H1 (cell line): ENCODE data around the gene TERB2. TPM values are rescaled to one million over a fixed set of nuclear protein-coding genes. Genes with fewer than 3 reads are reported as not detected.
"Not testable (repeated sequence)": the region's sequence is repeated elsewhere in the genome, so short reads cannot be mapped to it uniquely, and the experiment has no call there.

Experiments used
- CTCF ChIA-PET: fragments of 300-600 bp; sonication (Branson Sonifier 250); formaldehyde crosslinking; loops from one replicate; lab custom pipeline; 2021; ENCODE audit not compliant: partially characterized antibody; lab: Charles Lee
- POLR2A ChIA-PET: fragments of 300-600 bp; sonication (Branson Sonifier 250); formaldehyde crosslinking; loops from one replicate; lab custom pipeline; 2021; ENCODE audit warnings: inconsistent platforms; ENCODE audit not compliant: partially characterized antibody; lab: Charles Lee
- DNase-seq, 2 experiments: peaks; one replicate each; pipeline versions ENCODE4 v3.0.0 to v3.0.0-alpha.2; 2010 to 2022; ENCODE audit warnings: low spot score in 2 of 2, low read depth in 1 of 2, mixed read lengths in 1 of 2
- FAIRE-seq: peaks from 2 replicates; lab custom pipeline; 2011; peaks lifted over from hg19 to GRCh38; lab: Jason Lieb, UNC
- H2AFZ ChIP-seq: 2 replicates; pipeline ENCODE4 v1.8.1; 2012; ENCODE audit warnings: low read length, inconsistent platforms
- H2AK5ac ChIP-seq: 2 replicates; pipeline ENCODE4 v1.6.1; 2013; ENCODE audit warnings: low read depth, low read length
- H2BK120ac ChIP-seq: replicated peaks from 2 replicates; pipeline ENCODE3; 2013; ENCODE audit warnings: low read depth, low read length, inconsistent platforms
- H2BK12ac ChIP-seq: 2 replicates; pipeline ENCODE4 v1.6.1; 2013; ENCODE audit warnings: low read depth, low read length
- H2BK15ac ChIP-seq: 2 replicates; pipeline ENCODE4 v1.6.1; 2013; ENCODE audit warnings: low read length
- H2BK20ac ChIP-seq: 2 replicates; pipeline ENCODE4 v1.6.1; 2013; ENCODE audit warnings: low read length
- H2BK5ac ChIP-seq: 2 replicates; pipeline ENCODE4 v1.6.1; 2013; ENCODE audit warnings: low read depth, low read length
- H3K14ac ChIP-seq: 2 replicates; pipeline ENCODE4 v1.6.1; 2013; ENCODE audit warnings: inconsistent platforms; ENCODE audit not compliant: insufficient read length
- H3K18ac ChIP-seq: 2 replicates; pipeline ENCODE4 v1.6.1; 2013; ENCODE audit warnings: low read length; ENCODE audit errors: extremely low read depth
- H3K23ac ChIP-seq: 2 replicates; pipeline ENCODE4 v1.6.1; 2013; ENCODE audit warnings: inconsistent platforms; ENCODE audit not compliant: insufficient read length
- H3K23me2 ChIP-seq: 2 replicates; pipeline ENCODE4 v1.6.1; 2013; ENCODE audit warnings: low read depth, low read length
- H3K27ac ChIP-seq: 2 replicates; pipeline ENCODE4 v1.6.1; 2011; ENCODE audit warnings: low read depth, low read length, inconsistent platforms
- H3K27me3 ChIP-seq, 4 experiments: replicated peaks in 1 of 4; 1 replicate in 1 of 4; 2 replicates in 3 of 4; pipeline versions ENCODE4 v1.6.1 to v1.8.1; 2011 to 2013; ENCODE audit warnings: low read length in 3 of 4, mild to moderate bottlenecking in 3 of 4, inconsistent platforms in 2 of 4, mixed read lengths in 2 of 4, moderate library complexity in 1 of 4; ENCODE audit not compliant: control insufficient read depth in 3 of 4, insufficient read depth in 3 of 4; ENCODE audit errors: extremely low read depth in 1 of 4
- H3K36me3 ChIP-seq, 4 experiments: 2 replicates each; pipeline versions ENCODE4 v1.6.1 to v1.8.1; 2011 to 2013; ENCODE audit warnings: mild to moderate bottlenecking in 4 of 4, low read length in 3 of 4, moderate library complexity in 2 of 4, control low read depth in 1 of 4, inconsistent platforms in 1 of 4; ENCODE audit not compliant: insufficient read depth in 4 of 4, control insufficient read depth in 2 of 4
- H3K4ac ChIP-seq: replicated peaks from 2 replicates; pipeline ENCODE3; 2013; ENCODE audit warnings: low read length, low read depth, mixed read lengths, inconsistent platforms; ENCODE audit not compliant: insufficient read length
- H3K4me1 ChIP-seq, 4 experiments: replicated peaks in 1 of 4; 1 replicate in 1 of 4; 2 replicates in 3 of 4; pipeline versions ENCODE4 v1.6.1 to v1.8.1; 2011 to 2013; ENCODE audit warnings: low read length in 3 of 4, inconsistent platforms in 2 of 4, mixed read lengths in 1 of 4; ENCODE audit not compliant: insufficient read depth in 4 of 4, control insufficient read depth in 3 of 4
- H3K4me2 ChIP-seq, 2 experiments: 2 replicates each; pipeline versions ENCODE4 v1.6.1 to v1.8.1; 2011 to 2013; ENCODE audit warnings: low read depth in 2 of 2, low read length in 2 of 2, control low read depth in 1 of 2, inconsistent platforms in 1 of 2, mild to moderate bottlenecking in 1 of 2; ENCODE audit not compliant: insufficient read depth in 1 of 2
- H3K4me3 ChIP-seq, 4 experiments: fragments of 200-600, 300-600 bp in 1 of 4; sonication (generic), shearing (Covaris generic), sonication (Bioruptor Twin) in 1 of 4; 2 replicates each; pipeline versions ENCODE4 v1.5.1 to v1.8.1; 2011 to 2016; ENCODE audit warnings: low read length in 4 of 4, low read depth in 3 of 4, control low read depth in 2 of 4, inconsistent platforms in 2 of 4, mild to moderate bottlenecking in 2 of 4, mixed read lengths in 1 of 4, moderate library complexity in 1 of 4; ENCODE audit not compliant: insufficient read depth in 2 of 4; ENCODE audit errors: extremely low read depth in 1 of 4
- H3K56ac ChIP-seq: replicated peaks from 2 replicates; pipeline ENCODE3; 2013; ENCODE audit warnings: low read depth, mild to moderate bottlenecking, mixed read lengths, low read length, inconsistent platforms; ENCODE audit not compliant: insufficient read length
- H3K79me1 ChIP-seq: 2 replicates; pipeline ENCODE4 v1.6.1; 2013; ENCODE audit warnings: low read depth, low read length, control low read depth
- H3K79me2 ChIP-seq, 2 experiments: 2 replicates each; pipeline versions ENCODE4 v1.6.1 to v1.8.1; 2012 to 2013; ENCODE audit warnings: low read length in 2 of 2, mild to moderate bottlenecking in 2 of 2, inconsistent platforms in 1 of 2; ENCODE audit not compliant: insufficient read depth in 2 of 2, control insufficient read depth in 1 of 2
- H3K9ac ChIP-seq, 4 experiments: replicated peaks in 1 of 4; 1 replicate in 1 of 4; 2 replicates in 3 of 4; pipeline versions ENCODE4 v1.6.1 to v1.8.1; 2011 to 2013; ENCODE audit warnings: low read depth in 3 of 4, low read length in 3 of 4, control low read depth in 2 of 4, mild to moderate bottlenecking in 2 of 4, moderate library complexity in 2 of 4, inconsistent platforms in 1 of 4; ENCODE audit errors: extremely low read depth in 1 of 4
- H3K9me3 ChIP-seq, 2 experiments: 2 replicates each; pipeline versions ENCODE4 v1.6.1 to v1.8.1; 2012 to 2013; ENCODE audit warnings: mild to moderate bottlenecking in 2 of 2, moderate library complexity in 2 of 2, control low read depth in 1 of 2, inconsistent platforms in 1 of 2, low read depth in 1 of 2, low read length in 1 of 2, mixed read lengths in 1 of 2; ENCODE audit not compliant: insufficient read depth in 2 of 2
- H4K20me1 ChIP-seq, 2 experiments: replicated peaks in 1 of 2; 2 replicates each; pipeline versions ENCODE3 to v1.8.1; 2011 to 2013; ENCODE audit warnings: inconsistent platforms in 2 of 2, low read length in 2 of 2, mild to moderate bottlenecking in 1 of 2; ENCODE audit not compliant: insufficient read depth in 2 of 2, control insufficient read depth in 1 of 2
- H4K5ac ChIP-seq: 2 replicates; pipeline ENCODE4 v1.6.1; 2013; ENCODE audit warnings: low read length, low read depth, mixed read lengths, inconsistent platforms; ENCODE audit not compliant: insufficient read length
- H4K8ac ChIP-seq: 2 replicates; pipeline ENCODE4 v1.8.0; 2013; ENCODE audit warnings: mild to moderate bottlenecking, moderate library complexity, low read length, inconsistent platforms; ENCODE audit not compliant: insufficient read depth; ENCODE audit errors: extremely low read depth
- H4K91ac ChIP-seq: replicated peaks from 2 replicates; pipeline ENCODE3; 2013; ENCODE audit warnings: low read length, mixed read lengths, inconsistent platforms; ENCODE audit not compliant: insufficient read length
- WGBS, 2 experiments: shearing (Covaris generic) in 1 of 2; methylation state at CpG; one replicate each; pipeline versions ENCODE4 v1.1.6 to v1.1.7; 2013 to 2015; ENCODE audit warnings: low lambda C conversion rate in 2 of 2, mixed read lengths in 2 of 2, inconsistent platforms in 1 of 2, low coverage in 1 of 2, missing lambda C conversion rate in 1 of 2; ENCODE audit not compliant: insufficient replicate concordance in 2 of 2, insufficient coverage in 1 of 2, insufficient read length in 1 of 2; ENCODE audit errors: extremely low coverage in 1 of 2, missing lambda C conversion rate in 1 of 2; 5-methylcytosine and 5-hydroxymethylcytosine counted together
- polyA plus RNA-seq, 7 experiments: library from polyadenylated mRNA; depleted of rRNA in 3 of 7; stranded (reverse) in 5 of 7; unstranded in 2 of 7; fragments of >200 nt in 5 of 7; fragments of 200-250 nt in 2 of 7; gene quantifications; 1 replicate in 5 of 7; 2 replicates in 1 of 7; 4 replicates in 1 of 7; pipeline versions ENCODE4 v1.2.1 to v1.2.3, GENCODE V29; 2011 to 2013; ENCODE audit warnings: missing spikeins in 2 of 7, mixed read lengths in 2 of 7
- total RNA-seq: library from RNA; stranded (reverse); fragmentation: NEBNext Ultra II Directional; extraction: Animal tissue kit (Norgen Biotek cat#: 25700); gene quantifications from 2 replicates; pipeline ENCODE4 v1.2.1, GENCODE V29; 2021

The TERB2 gene
- total and polyA plus RNA-seq, 2 of the 8 experiments (the other 6 are each of a cell fraction or from before 2014, with no cell fraction given), result not detected

GRCh38 chr15:44986346-44987055 is 30.0 kb downstream of the TERB2 start:
- H2BK120ac ChIP-seq, H3K36me3 ChIP-seq, CTCF ChIA-PET, H4K20me1 ChIP-seq, H3K27me3 ChIP-seq, H3K4me3 ChIP-seq, H3K4me1 ChIP-seq, H3K79me2 ChIP-seq, H2AFZ ChIP-seq, H3K4ac ChIP-seq, H2BK20ac ChIP-seq, H2BK5ac ChIP-seq, H4K91ac ChIP-seq, H3K9me3 ChIP-seq, H3K23ac ChIP-seq, H3K18ac ChIP-seq, H2BK15ac ChIP-seq, H3K56ac ChIP-seq, H3K79me1 ChIP-seq, H3K9ac ChIP-seq, H3K27ac ChIP-seq, H3K23me2 ChIP-seq, H2BK12ac ChIP-seq, H3K14ac ChIP-seq, H2AK5ac ChIP-seq, H3K4me2 ChIP-seq, POLR2A ChIA-PET, DNase-seq, H4K8ac ChIP-seq, H4K5ac ChIP-seq: not testable (repeated sequence)
- 91% methylated on average over 4 of the region's 4 CpGs; no CpG with 5 or more reads in 1 of the 2 experiments for WGBS, 2 experiments
- peak; percentile 13 for FAIRE-seq

- H2BK20ac ChIP-seq, H3K23me2 ChIP-seq, CTCF ChIA-PET, H2BK15ac ChIP-seq, POLR2A ChIA-PET, H3K56ac ChIP-seq, FAIRE-seq, H3K27me3 ChIP-seq, H3K79me1 ChIP-seq, H3K23ac ChIP-seq, H4K8ac ChIP-seq, H2AFZ ChIP-seq, H4K91ac ChIP-seq, DNase-seq, H4K5ac ChIP-seq, H3K9ac ChIP-seq, H2BK5ac ChIP-seq, H3K4me1 ChIP-seq, H2BK120ac ChIP-seq, H4K20me1 ChIP-seq, H3K27ac ChIP-seq, H3K4me2 ChIP-seq, H3K18ac ChIP-seq, H3K9me3 ChIP-seq, H3K36me3 ChIP-seq, H2BK12ac ChIP-seq, H3K79me2 ChIP-seq, H3K4me3 ChIP-seq, H3K14ac ChIP-seq, H2AK5ac ChIP-seq, H3K4ac ChIP-seq: not testable (repeated sequence)
- WGBS, 2 experiments, result 70% methylated on average over 1 of the region's 1 CpG; no CpG with 5 or more reads in 1 of the 2 experiments
Measured at GRCh38 chr15:44987711-44988110, 31.2 kb downstream of the TERB2 start.
